Mesenchymal stem cell (in vitro differentiated cells and primary cell): Measurements from ENCODE around the gene HNRNPF.

ENCODE experiments used
- DNase-seq: peaks from one replicate; pipeline ENCODE4 v3.0.0-alpha.2; 2013
- H2AFZ ChIP-seq: one replicate; pipeline ENCODE4 v1.6.1; 2013; ENCODE audit warnings: low read depth, mild to moderate bottlenecking, control low read depth, inconsistent platforms, low read length, moderate library complexity
- H2AK5ac ChIP-seq: 2 replicates; pipeline ENCODE4 v1.6.1; 2013; ENCODE audit warnings: low read length, moderate library complexity, mild to moderate bottlenecking, inconsistent platforms; ENCODE audit not compliant: severe bottlenecking
- H2BK120ac ChIP-seq: one replicate; pipeline ENCODE4 v1.6.1; 2013; ENCODE audit warnings: low read depth, mild to moderate bottlenecking, inconsistent platforms, low read length, moderate library complexity
- H2BK12ac ChIP-seq, 2 experiments: one replicate each; pipeline ENCODE4 v1.6.1; 2013; ENCODE audit warnings: inconsistent platforms in 2 of 2, low read length in 2 of 2, mild to moderate bottlenecking in 2 of 2, moderate library complexity in 2 of 2, control low read depth in 1 of 2
- H2BK15ac ChIP-seq: one replicate; pipeline ENCODE4 v1.6.1; 2013; ENCODE audit warnings: mild to moderate bottlenecking, low read depth, inconsistent platforms; ENCODE audit not compliant: poor library complexity, severe bottlenecking
- H2BK5ac ChIP-seq: 2 replicates; pipeline ENCODE4 v1.6.1; 2013; ENCODE audit warnings: low read depth, mild to moderate bottlenecking, low read length, control low read depth, inconsistent platforms; ENCODE audit not compliant: poor library complexity, severe bottlenecking
- H3K14ac ChIP-seq, 2 experiments: one replicate each; pipeline ENCODE4 v1.6.1; 2013; ENCODE audit warnings: inconsistent platforms in 2 of 2, low read length in 2 of 2, control low read depth in 1 of 2, mild to moderate bottlenecking in 1 of 2, moderate library complexity in 1 of 2
- H3K18ac ChIP-seq, 2 experiments: one replicate each; pipeline ENCODE4 v1.6.1; 2013; ENCODE audit warnings: inconsistent platforms in 2 of 2, low read length in 2 of 2, control low read depth in 1 of 2, low read depth in 1 of 2, mild to moderate bottlenecking in 1 of 2
- H3K23ac ChIP-seq, 2 experiments: one replicate each; pipeline ENCODE4 v1.6.1; 2013; ENCODE audit warnings: inconsistent platforms in 2 of 2, low read length in 2 of 2, mild to moderate bottlenecking in 2 of 2, moderate library complexity in 2 of 2, control low read depth in 1 of 2
- H3K27ac ChIP-seq: 2 replicates; pipeline ENCODE4 v1.5.1; 2013; ENCODE audit warnings: mild to moderate bottlenecking, moderate library complexity, low read length, control low read depth, inconsistent platforms; ENCODE audit not compliant: poor library complexity, severe bottlenecking
- H3K27me3 ChIP-seq, 2 experiments: 2 replicates each; pipeline versions ENCODE4 v1.6.1 to v1.7.0; 2013; ENCODE audit warnings: low read length in 2 of 2, mild to moderate bottlenecking in 2 of 2, moderate library complexity in 2 of 2, control low read depth in 1 of 2, inconsistent platforms in 1 of 2; ENCODE audit not compliant: control insufficient read depth in 1 of 2, insufficient read depth in 1 of 2
- H3K36me3 ChIP-seq, 2 experiments: 2 replicates each; pipeline versions ENCODE4 v1.6.1 to v1.7.0; 2013; ENCODE audit warnings: low read length in 2 of 2, control low read depth in 1 of 2, inconsistent platforms in 1 of 2, low read depth in 1 of 2, mild to moderate bottlenecking in 1 of 2; ENCODE audit not compliant: insufficient read depth in 2 of 2, control insufficient read depth in 1 of 2
- H3K4ac ChIP-seq, 2 experiments: one replicate each; pipeline ENCODE4 v1.6.1; 2013; ENCODE audit warnings: inconsistent platforms in 2 of 2, low read length in 2 of 2, mild to moderate bottlenecking in 2 of 2, moderate library complexity in 2 of 2, control low read depth in 1 of 2, low read depth in 1 of 2
- H3K4me1 ChIP-seq: 2 replicates; pipeline ENCODE4 v1.6.1; 2013; ENCODE audit warnings: low read depth, low read length, control low read depth; ENCODE audit not compliant: control insufficient read depth, insufficient read depth
- H3K4me2 ChIP-seq: 2 replicates; pipeline ENCODE4 v1.6.1; 2013; ENCODE audit warnings: low read length, mild to moderate bottlenecking, inconsistent platforms; ENCODE audit not compliant: poor library complexity, severe bottlenecking
- H3K4me3 ChIP-seq, 2 experiments: 2 replicates each; pipeline versions ENCODE4 v1.5.1 to v1.7.0; 2013; ENCODE audit warnings: low read length in 2 of 2, mild to moderate bottlenecking in 2 of 2, control low read depth in 1 of 2, low read depth in 1 of 2; ENCODE audit not compliant: insufficient read depth in 1 of 2
- H3K79me1 ChIP-seq: replicated peaks from 2 replicates; pipeline ENCODE4 v1.6.1; 2013; ENCODE audit warnings: mild to moderate bottlenecking, control low read depth, low read length, inconsistent platforms; ENCODE audit not compliant: poor library complexity, severe bottlenecking
- H3K9ac ChIP-seq: 2 replicates; pipeline ENCODE4 v1.7.0; 2013; ENCODE audit warnings: mild to moderate bottlenecking, low read length, moderate library complexity
- H3K9me3 ChIP-seq: 2 replicates; pipeline ENCODE4 v1.7.0; 2013; ENCODE audit warnings: mild to moderate bottlenecking, low read length; ENCODE audit not compliant: control insufficient read depth
- H4K8ac ChIP-seq: one replicate; pipeline ENCODE4 v1.6.1; 2013; ENCODE audit warnings: inconsistent platforms, mild to moderate bottlenecking, low read length, moderate library complexity
- H4K91ac ChIP-seq: one replicate; pipeline ENCODE4 v1.6.1; 2013; ENCODE audit warnings: mild to moderate bottlenecking, low read length, inconsistent platforms
- WGBS: methylation state at CpG from one replicate; pipeline ENCODE4 v1.1.7; 2013; ENCODE audit warnings: mixed read lengths; 5-methylcytosine and 5-hydroxymethylcytosine counted together

The HNRNPF gene

DNA sequence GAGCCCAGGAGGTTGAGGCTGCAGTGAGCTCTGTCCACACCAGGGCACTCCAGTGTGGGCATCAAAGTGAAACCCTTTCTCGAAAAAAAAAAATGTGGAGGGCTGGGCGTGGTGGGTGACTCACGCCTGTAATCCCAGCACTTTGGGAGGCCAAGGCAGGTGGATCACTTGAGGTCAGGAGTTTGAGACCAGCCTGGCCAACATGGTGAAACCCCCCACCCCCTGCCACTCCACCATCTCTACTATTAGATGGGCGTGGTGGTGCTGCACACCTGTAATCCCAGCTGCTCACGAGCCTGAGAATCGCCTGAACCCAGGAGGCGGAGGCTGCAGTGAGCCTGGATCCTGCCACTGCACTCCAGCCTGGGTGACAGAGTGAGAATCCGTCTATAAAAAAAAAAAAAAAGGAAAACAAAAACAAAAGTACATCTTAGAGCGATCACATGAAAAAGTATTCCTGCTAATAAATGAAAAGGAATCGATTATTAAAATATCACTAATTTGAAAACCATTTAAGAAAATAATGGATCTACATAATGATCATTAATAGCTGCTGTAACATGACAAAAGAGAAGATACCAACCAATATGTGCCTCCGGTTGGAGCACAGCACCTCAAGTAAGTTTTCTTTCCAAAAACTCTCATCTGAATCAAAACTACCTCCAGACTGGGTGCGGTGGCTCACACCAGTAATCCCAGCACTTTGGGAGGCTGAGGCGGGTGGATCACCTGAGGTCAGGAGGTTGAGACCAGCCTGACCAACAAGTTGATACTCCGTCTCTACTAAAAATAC, 4.9 kb downstream of the HNRNPF start:
- no peak overlapping the region for H2BK120ac ChIP-seq
- WGBS: 90% methylated on average over 11 of the region's 14 CpGs
- peak overlapping the region; percentile 63 for H3K9ac ChIP-seq
- no peak overlapping the region for H3K4me2 ChIP-seq
- no peaks in the 10 kb centered on the region for H3K9me3 ChIP-seq
- no peak overlapping the region for H3K18ac ChIP-seq
- H3K4me3 ChIP-seq: peak overlapping the region in 1 of 2 experiments; percentile 36
- H3K36me3 ChIP-seq: peaks cover 9 to 37% of the 10 kb centered on the region in 2 experiments
- no peak overlapping the region for H2BK5ac ChIP-seq
- peak overlapping the region in 1 of 2 experiments; percentile 83 for H3K23ac ChIP-seq
- H3K4ac ChIP-seq: no peak overlapping the region
- no peak overlapping the region for H2AK5ac ChIP-seq
- no peak overlapping the region for H3K14ac ChIP-seq
- H2AFZ ChIP-seq: no peak overlapping the region
- H4K91ac ChIP-seq: no peak overlapping the region
- no peak for DNase-seq
- H4K8ac ChIP-seq: no peak overlapping the region
- H3K27ac ChIP-seq: no peak overlapping the region
- H3K79me1 ChIP-seq: no peaks in the 10 kb centered on the region
- no peak overlapping the region for H2BK15ac ChIP-seq
- H2BK12ac ChIP-seq: peak overlapping the region in 1 of 2 experiments; percentile 63
- no peaks in the 10 kb centered on the region for H3K27me3 ChIP-seq
- H3K4me1 ChIP-seq: peaks cover 17% of the 10 kb centered on the region

- no peak overlapping the region for H3K14ac ChIP-seq
- H3K4me3 ChIP-seq: no peak overlapping the region
- no peak overlapping the region for H2BK5ac ChIP-seq
- no peak overlapping the region for H3K23ac ChIP-seq
- no peaks in the 10 kb centered on the region for H3K79me1 ChIP-seq
- DNase-seq: no peak
- H2BK120ac ChIP-seq: no peak overlapping the region
- no peaks in the 10 kb centered on the region for H3K27me3 ChIP-seq
- no peaks in the 10 kb centered on the region for H3K9me3 ChIP-seq
- 97% methylated on average over 7 of the region's 7 CpGs for WGBS
- H4K91ac ChIP-seq: no peak overlapping the region
- H2AK5ac ChIP-seq: no peak overlapping the region
- no peak overlapping the region for H4K8ac ChIP-seq
- no peak overlapping the region for H2AFZ ChIP-seq
- no peak overlapping the region for H3K4me2 ChIP-seq
- H2BK12ac ChIP-seq: no peak overlapping the region
- peaks cover 22% of the 10 kb centered on the region for H3K4me1 ChIP-seq
- no peak overlapping the region for H2BK15ac ChIP-seq
- no peak overlapping the region for H3K27ac ChIP-seq
- H3K9ac ChIP-seq: peak overlapping the region; percentile 43
- no peak overlapping the region for H3K18ac ChIP-seq
- H3K4ac ChIP-seq: no peak overlapping the region
- H3K36me3 ChIP-seq: peaks cover 9 to 42% of the 10 kb centered on the region in 2 experiments
These were observed 6.0 kb downstream of the HNRNPF start for GRCh38 chr10:43402880-43403452.

- H4K91ac ChIP-seq: no peak overlapping the region
- H3K18ac ChIP-seq: no peak overlapping the region
- H3K9me3 ChIP-seq: no peaks in the 10 kb centered on the region
- WGBS: 61% methylated on average over 3 of the region's 4 CpGs
- no peaks in the 10 kb centered on the region for H3K27me3 ChIP-seq
- no peak overlapping the region for H3K14ac ChIP-seq
- H2BK12ac ChIP-seq: no peak overlapping the region
- H2BK120ac ChIP-seq: no peak overlapping the region
- no peak for DNase-seq
- H3K36me3 ChIP-seq: peaks cover 9 to 42% of the 10 kb centered on the region in 2 experiments
- no peaks in the 10 kb centered on the region for H3K79me1 ChIP-seq
- no peak overlapping the region for H2BK15ac ChIP-seq
- peaks cover 22% of the 10 kb centered on the region for H3K4me1 ChIP-seq
- no peak overlapping the region for H3K4me2 ChIP-seq
- H3K4ac ChIP-seq: no peak overlapping the region
- H3K27ac ChIP-seq: no peak overlapping the region
- no peak overlapping the region for H2BK5ac ChIP-seq
- peak overlapping the region; percentile 43 for H3K9ac ChIP-seq
- H4K8ac ChIP-seq: no peak overlapping the region
- H3K4me3 ChIP-seq: no peak overlapping the region
- H2AK5ac ChIP-seq: no peak overlapping the region
- no peak overlapping the region for H3K23ac ChIP-seq
- H2AFZ ChIP-seq: no peak overlapping the region
These were observed 6.8 kb downstream of the HNRNPF start for GRCh38 chr10:43402176-43402575.

GRCh38 chr10:43401627-43402026, 7.4 kb downstream of the HNRNPF start:
- no peak for DNase-seq
- H3K9me3 ChIP-seq: no peaks in the 10 kb centered on the region
- H3K36me3 ChIP-seq: peaks cover 9 to 42% of the 10 kb centered on the region in 2 experiments
- no peak overlapping the region for H3K18ac ChIP-seq
- H4K8ac ChIP-seq: no peak overlapping the region
- H3K4me1 ChIP-seq: peaks cover 22% of the 10 kb centered on the region
- H2BK5ac ChIP-seq: no peak overlapping the region
- H3K79me1 ChIP-seq: no peaks in the 10 kb centered on the region
- H3K27ac ChIP-seq: peak overlapping the region; percentile 6
- H2BK120ac ChIP-seq: no peak overlapping the region
- H3K14ac ChIP-seq: no peak overlapping the region
- H3K4me2 ChIP-seq: no peak overlapping the region
- no peaks in the 10 kb centered on the region for H3K27me3 ChIP-seq
- H2AFZ ChIP-seq: no peak overlapping the region
- no peak overlapping the region for H2BK15ac ChIP-seq
- H2AK5ac ChIP-seq: no peak overlapping the region
- no peak overlapping the region for H2BK12ac ChIP-seq
- H3K9ac ChIP-seq: peak overlapping the region; percentile 43
- no peak overlapping the region for H3K23ac ChIP-seq
- no peak overlapping the region for H3K4me3 ChIP-seq
- no peak overlapping the region for H3K4ac ChIP-seq
- no peak overlapping the region for H4K91ac ChIP-seq
- WGBS: no CpG with 5 or more reads among the region's 2 CpGs
